Measurements from ENCODE around the gene CD36.
A peak's percentile ranks its signal among the peaks of the same experiment; 100 is the strongest.
"Not testable (repeated sequence)": the region's sequence is repeated elsewhere in the genome, so short reads cannot be mapped to it uniquely, and the experiment has no call there.

Gene CD36

GRCh38 chr7:80656029-80656428 is 17.6 kb downstream of the CD36 start:
- no peak for DNase-seq

GRCh38 chr7:80659120-80660055 is 20.9 kb downstream of the CD36 start:
- DNase-seq: no peak

- DNase-seq: no peak
Measured at GRCh38 chr7:80660939-80661338, 22.5 kb downstream of the CD36 start.

GRCh38 chr7:80661729-80662128 is 23.3 kb downstream of the CD36 start:
- no peak for DNase-seq

- no peak for DNase-seq
Measured at GRCh38 chr7:80662252-80662651, 23.8 kb downstream of the CD36 start.

- DNase-seq: no peak
Measured at GRCh38 chr7:80665526-80665925, 27.1 kb downstream of the CD36 start.

- DNase-seq: no peak
Measured at GRCh38 chr7:80666376-80666775, 27.9 kb downstream of the CD36 start.

GRCh38 chr7:80669367-80669766 is 30.9 kb downstream of the CD36 start:
- DNase-seq: not testable (repeated sequence)

- no peak for DNase-seq
Measured at GRCh38 chr7:80671744-80672143, 33.3 kb downstream of the CD36 start.

GRCh38 chr7:80675090-80675489 is 36.6 kb downstream of the CD36 start:
- no peak for DNase-seq

- DNase-seq: no peak
Measured at GRCh38 chr7:80676404-80676803, 38.0 kb downstream of the CD36 start.

- no peak for DNase-seq
Measured at GRCh38 chr7:80677629-80678028, 39.2 kb downstream of the CD36 start.

- no peak for DNase-seq
Measured at GRCh38 chr7:80678707-80679106, 40.3 kb downstream of the CD36 start.

GRCh38 chr7:80679921-80680907 is 41.8 kb downstream of the CD36 start:
- DNase-seq: no peak

GRCh38 chr7:80681272-80681885 is 42.9 kb downstream of the CD36 start:
- peak; percentile 6 for DNase-seq

GRCh38 chr7:80682744-80683143 is 44.3 kb downstream of the CD36 start:
- no peak for DNase-seq

- no peak for DNase-seq
Measured at GRCh38 chr7:80686576-80686975, 48.1 kb downstream of the CD36 start.

- peak; percentile 30 for DNase-seq
Measured at GRCh38 chr7:80699045-80699638, 60.7 kb downstream of the CD36 start.

- DNase-seq: no peak
Measured at GRCh38 chr7:80699721-80700256, 61.3 kb downstream of the CD36 start.

- no peak for DNase-seq
Measured at GRCh38 chr7:80703272-80703671, 64.8 kb downstream of the CD36 start.

GRCh38 chr7:80705130-80705781 is 66.8 kb downstream of the CD36 start:
- no peak for DNase-seq

GRCh38 chr7:80707318-80707717 is 68.9 kb downstream of the CD36 start:
- no peak for DNase-seq

All from activated CD4-positive, alpha-beta T cell treated with anti-CD3 and anti-CD28 coated beads, Interleukin-10, Interleukin-2, amounts not matched to agents 100 ng/mL and 50 ng/mL, durations not matched to agents 16 hours and 8 hours (primary cell).